GM23248 (cell line): ENCODE results near the gene P2RX3.

ENCODE experiments used
- EZH2 ChIP-seq: fragments of 200-600 bp; sonication (generic); IDR thresholded peaks from 2 replicates; pipeline ENCODE4 v1.6.1; 2018; ENCODE audit warnings: antibody characterized with exemption, mild to moderate bottlenecking; ENCODE audit not compliant: insufficient read depth, poor library complexity, severe bottlenecking
- EZH2phosphoT487 ChIP-seq: fragments of 200-600 bp; sonication (generic); IDR thresholded peaks from 2 replicates; pipeline ENCODE4 v1.6.1; 2018; ENCODE audit warnings: antibody characterized with exemption, moderate library complexity, mild to moderate bottlenecking, low read depth; ENCODE audit not compliant: insufficient read depth

GRCh38 chr11:57320719-57321387 is 17.3 kb upstream of the P2RX3 start:
- no peak for TF ChIP-seq EZH2
- TF ChIP-seq EZH2phosphoT487 = no peak
